ENCODE data around the gene MYO16.
"Not testable (repeated sequence)": the region's sequence is repeated elsewhere in the genome, so short reads cannot be mapped to it uniquely, and the experiment has no call there.

The MYO16 gene

GRCh38 chr13:108747843-108748242, 118.4 kb downstream of the MYO16 start:
- no peak for DNase-seq

GRCh38 chr13:108752276-108752675, 122.9 kb downstream of the MYO16 start:
- no peak for DNase-seq

- DNase-seq: no peak
Measured at GRCh38 chr13:108755083-108755482, 125.7 kb downstream of the MYO16 start.

- no peak for DNase-seq
Measured at GRCh38 chr13:108760129-108760528, 130.7 kb downstream of the MYO16 start.

GRCh38 chr13:108760541-108760940, 131.1 kb downstream of the MYO16 start:
- DNase-seq: no peak

- DNase-seq: no peak
Measured at GRCh38 chr13:108768035-108768434, 138.6 kb downstream of the MYO16 start.

GRCh38 chr13:108769213-108770070, 140.0 kb downstream of the MYO16 start:
- no peak for DNase-seq

- no peak for DNase-seq
Measured at GRCh38 chr13:108775597-108775996, 146.2 kb downstream of the MYO16 start.

GRCh38 chr13:108776650-108777049, 147.2 kb downstream of the MYO16 start:
- DNase-seq: no peak

- DNase-seq: no peak
Measured at GRCh38 chr13:108777421-108778420, 148.3 kb downstream of the MYO16 start.

GRCh38 chr13:108779308-108779707, 149.9 kb downstream of the MYO16 start:
- DNase-seq: no peak

GRCh38 chr13:108780706-108781105, 151.3 kb downstream of the MYO16 start:
- no peak for DNase-seq

- DNase-seq: no peak
Measured at GRCh38 chr13:108781312-108781711, 151.9 kb downstream of the MYO16 start.

- DNase-seq: not testable (repeated sequence)
Measured at GRCh38 chr13:108782480-108782879, 153.1 kb downstream of the MYO16 start.

- no peak for DNase-seq
Measured at GRCh38 chr13:108785844-108786243, 156.4 kb downstream of the MYO16 start.

- DNase-seq: no peak
Measured at GRCh38 chr13:108786456-108787200, 157.2 kb downstream of the MYO16 start.

- no peak for DNase-seq
Measured at GRCh38 chr13:108787700-108788414, 158.4 kb downstream of the MYO16 start.

GRCh38 chr13:108789476-108789875, 160.1 kb downstream of the MYO16 start:
- DNase-seq: no peak

- DNase-seq: no peak
Measured at GRCh38 chr13:108795841-108796240, 166.4 kb downstream of the MYO16 start.

GRCh38 chr13:108797354-108797753, 167.9 kb downstream of the MYO16 start:
- DNase-seq: no peak

GRCh38 chr13:108807841-108808240, 178.4 kb downstream of the MYO16 start:
- DNase-seq: no peak

GRCh38 chr13:108812165-108812564, 182.8 kb downstream of the MYO16 start:
- DNase-seq: no peak
